ENCODE results near the gene POLR3B. TPM values are rescaled to one million over a fixed set of nuclear protein-coding genes. Genes with fewer than 3 reads are reported as not detected.

POLR3B gene
- total and polyA plus RNA-seq, 12 donors: 2.0 to 12.0 (median 9.2) TPM

DNA sequence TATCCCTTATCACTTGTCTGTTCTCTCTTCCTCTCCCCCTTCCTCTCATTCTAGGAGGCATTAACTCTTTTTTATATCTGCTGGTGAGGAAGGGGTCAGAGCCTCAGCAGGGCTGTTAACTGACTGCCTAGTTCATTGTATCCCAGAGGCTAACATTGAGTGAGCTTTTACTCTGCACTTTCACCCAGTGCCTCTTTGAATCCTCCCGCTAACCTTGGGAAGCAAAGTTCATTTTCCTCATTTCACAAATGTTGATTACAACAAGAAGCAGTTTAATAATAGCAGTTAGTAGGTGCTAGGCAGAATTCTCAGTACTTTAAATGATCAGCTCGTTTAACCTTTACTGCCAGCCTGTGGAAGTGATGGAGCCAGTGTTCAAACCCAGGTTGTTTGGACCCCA, 75.5 kb downstream of the POLR3B start:
- Histone ChIP-seq H3K4me3 (no peak overlapping the region), H3K9me3 (no peaks in the 10 kb centered on the region), H3K27ac (no peak overlapping the region), H3K36me3 (peaks cover 0 to 80% (median 14%) of the 10 kb centered on the region in 9 donors), H3K27me3 (no peaks in the 10 kb centered on the region), H3K4me1 (peaks cover 0 to 14% (median 12%) of the 10 kb centered on the region in 9 donors)
- DNase-seq: no peak
- TF ChIP-seq, protein P1, sequence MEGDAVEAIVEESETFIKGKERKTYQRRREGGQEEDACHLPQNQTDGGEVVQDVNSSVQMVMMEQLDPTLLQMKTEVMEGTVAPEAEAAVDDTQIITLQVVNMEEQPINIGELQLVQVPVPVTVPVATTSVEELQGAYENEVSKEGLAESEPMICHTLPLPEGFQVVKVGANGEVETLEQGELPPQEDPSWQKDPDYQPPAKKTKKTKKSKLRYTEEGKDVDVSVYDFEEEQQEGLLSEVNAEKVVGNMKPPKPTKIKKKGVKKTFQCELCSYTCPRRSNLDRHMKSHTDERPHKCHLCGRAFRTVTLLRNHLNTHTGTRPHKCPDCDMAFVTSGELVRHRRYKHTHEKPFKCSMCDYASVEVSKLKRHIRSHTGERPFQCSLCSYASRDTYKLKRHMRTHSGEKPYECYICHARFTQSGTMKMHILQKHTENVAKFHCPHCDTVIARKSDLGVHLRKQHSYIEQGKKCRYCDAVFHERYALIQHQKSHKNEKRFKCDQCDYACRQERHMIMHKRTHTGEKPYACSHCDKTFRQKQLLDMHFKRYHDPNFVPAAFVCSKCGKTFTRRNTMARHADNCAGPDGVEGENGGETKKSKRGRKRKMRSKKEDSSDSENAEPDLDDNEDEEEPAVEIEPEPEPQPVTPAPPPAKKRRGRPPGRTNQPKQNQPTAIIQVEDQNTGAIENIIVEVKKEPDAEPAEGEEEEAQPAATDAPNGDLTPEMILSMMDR (IDR thresholded peaks at IDR 0.05): no peak
- ATAC-seq: peak in 1 of 8 donors; percentile 44
- intact Hi-C loops (cut with DNase I): no loop called here
- 49 to 68% methylated on average over 2 of the region's 2 CpGs for WGBS, 2 donors

DNA sequence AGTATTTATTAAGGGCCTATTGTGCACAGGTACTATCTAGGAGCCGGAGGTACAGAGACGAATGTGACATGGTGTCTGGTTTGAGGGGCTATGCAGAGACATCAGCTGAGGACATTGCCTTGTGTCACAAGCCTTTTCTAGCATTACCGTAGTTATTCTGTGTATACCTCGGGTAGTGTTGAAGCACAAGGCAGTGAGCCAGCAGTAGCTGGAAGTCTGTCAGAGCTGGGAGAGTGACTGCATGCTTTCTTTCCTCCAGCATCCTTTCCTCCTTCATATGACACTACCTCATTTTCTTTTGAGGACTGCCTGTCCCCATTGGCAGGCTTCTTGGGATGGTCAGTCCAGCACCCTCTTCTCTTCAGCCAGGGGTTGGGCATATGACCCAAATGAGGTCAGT, 77.0 kb downstream of the POLR3B start:
- H3K36me3 ChIP-seq: peaks cover 0 to 95% (median 18%) of the 10 kb centered on the region in 9 donors
- peaks cover 0 to 4% (median 0%) of the 10 kb centered on the region in 9 donors for H3K4me1 ChIP-seq
- intact Hi-C loops (cut with DNase I): no loop called here
- no peak overlapping the region for H3K27ac ChIP-seq
- H3K4me3 ChIP-seq: no peak overlapping the region
- DNase-seq (no peak), ATAC-seq (peak in 1 of 8 donors; percentile 11)
- WGBS, 2 donors: 52 to 72% methylated on average over 4 of the region's 4 CpGs
- no peaks in the 10 kb centered on the region for H3K9me3 ChIP-seq
- TF ChIP-seq, protein P1 (IDR thresholded peaks at IDR 0.05): no peak
- H3K27me3 ChIP-seq: no peaks in the 10 kb centered on the region

GRCh38 chr12:106436164-106436563, 78.6 kb downstream of the POLR3B start:
- H3K27ac ChIP-seq: no peak overlapping the region
- H3K4me3 ChIP-seq: no peak overlapping the region
- WGBS, 2 donors: 89% methylated on average over 6 of the region's 6 CpGs
- TF ChIP-seq, protein P1 (IDR thresholded peaks at IDR 0.05): no peak
- H3K9me3 ChIP-seq: no peaks in the 10 kb centered on the region
- H3K27me3 ChIP-seq: no peaks in the 10 kb centered on the region
- peaks cover 0 to 4% (median 0%) of the 10 kb centered on the region in 9 donors for H3K4me1 ChIP-seq
- H3K36me3 ChIP-seq: peaks cover 0 to 95% (median 18%) of the 10 kb centered on the region in 9 donors
- no peak for ATAC-seq
- intact Hi-C loops (cut with DNase I): no loop called here
- DNase-seq: no peak

DNA sequence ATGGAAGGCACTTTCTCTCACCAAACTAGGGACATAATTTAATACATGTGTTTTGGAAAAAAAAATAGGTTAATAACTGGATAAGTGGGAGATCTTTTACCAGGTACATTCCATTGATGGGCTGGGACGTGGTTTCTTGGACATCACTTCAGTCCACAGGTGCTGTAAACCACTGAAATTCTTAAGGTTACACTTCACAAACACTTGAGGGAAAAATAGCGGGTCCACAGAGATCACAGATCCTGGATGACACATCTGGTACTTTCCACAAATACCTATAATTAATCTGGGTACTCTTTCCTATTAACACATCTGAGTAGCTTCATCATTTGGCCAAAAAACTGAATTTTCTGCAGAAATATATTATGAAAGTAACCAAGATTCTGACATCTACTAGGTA, 85.0 kb downstream of the POLR3B start:
- no peak overlapping the region for H3K27ac ChIP-seq
- intact Hi-C loops (cut with DNase I): no loop called here
- 96% methylated on average over 2 of the region's 2 CpGs for WGBS, 2 donors

More for the DNA sequence above, 85.0 kb downstream of the POLR3B start:
- Histone ChIP-seq H3K27me3 (no peaks in the 10 kb centered on the region), H3K4me1 (no peaks in the 10 kb centered on the region), H3K4me3 (no peak overlapping the region), H3K36me3 (peaks cover 0 to 84% (median 18%) of the 10 kb centered on the region in 9 donors), H3K9me3 (no peaks in the 10 kb centered on the region)
- TF ChIP-seq, protein P1 (IDR thresholded peaks at IDR 0.05): no peak
- ATAC-seq (no peak), DNase-seq (no peak)
